ENCODE data around the gene LRRC17.

GRCh38 chr7:102973096-102973802 is 60.4 kb downstream of the LRRC17 start:
- TF ChIP-seq REST (IDR thresholded peaks at IDR 0.05; ENCODE audit: insufficient read depth in 1 of 2, low read depth in 2 of 2, low read length in 1 of 2) = no peak
- TF ChIP-seq CTCF (IDR thresholded peaks at IDR 0.05) = no peak
- no peak for TF ChIP-seq POLR2AphosphoS5 (IDR thresholded peaks at IDR 0.05; ENCODE audit: low read depth, low read length)

Measured in Panc1 (cell line).